Right lobe of liver (tissue), 6 donors: ENCODE results near the gene ENPP3. TPM values are rescaled to one million over a fixed set of nuclear protein-coding genes. Genes with fewer than 3 reads are reported as not detected.

Experiments used
- ATAC-seq, 4 donors: fragments of 200-7000 bp; cut with Tn5 transposase; one replicate each; pipeline ENCODE4 v1.9.1; 2020; ENCODE audit warnings: mild to moderate bottlenecking in 4 of 4, moderate library complexity in 4 of 4
- DNase-seq, 3 donors: peaks; one replicate each; pipeline ENCODE4 v3.0.0-alpha.2; 2020
- H3K27ac ChIP-seq, 3 donors: fragments of 200-600 bp; one replicate each; pipeline ENCODE4 v1.8.0; 2022
- H3K27me3 ChIP-seq, 2 donors: fragments of 200-600 bp; one replicate each; pipeline ENCODE4 v1.8.0; 2022
- H3K36me3 ChIP-seq, 4 donors: fragments of 200-600 bp; sonication (generic) in 1 of 4; one replicate each; pipeline versions ENCODE4 v1.5.1 to v1.8.0; 2017 to 2022; ENCODE audit warnings: control low read depth in 1 of 4
- H3K4me1 ChIP-seq, 4 donors: fragments of 200-600 bp; sonication (generic) in 1 of 4; one replicate each; pipeline versions ENCODE4 v1.5.1 to v1.8.0; 2017 to 2022; ENCODE audit warnings: control low read depth in 1 of 4
- H3K4me3 ChIP-seq, 3 donors: fragments of 200-600 bp; one replicate each; pipeline ENCODE4 v1.8.0; 2022
- H3K9me3 ChIP-seq, 4 donors: fragments of 200-600 bp; sonication (generic) in 1 of 4; one replicate each; pipeline versions ENCODE4 v1.5.1 to v1.8.0; 2017 to 2022; ENCODE audit warnings: control low read depth in 1 of 4
- CTCF ChIP-seq, 4 donors: fragments of 200-600 bp in 3 of 4; fragments of 450-650 bp in 1 of 4; IDR thresholded peaks; one replicate each; pipeline versions ENCODE4 v1.5.1 to v1.8.0; 2016 to 2022; ENCODE audit warnings: antibody characterized with exemption in 4 of 4, mild to moderate bottlenecking in 2 of 4
- POLR2A ChIP-seq: fragments of 450-650 bp; IDR thresholded peaks from one replicate; pipeline ENCODE4 v1.6.1; 2017; ENCODE audit warnings: antibody characterized with exemption, mild to moderate bottlenecking
- WGBS: methylation state at CpG from one replicate; pipeline ENCODE4 v1.1.6; 2018; ENCODE audit warnings: low coverage, low lambda C conversion rate; ENCODE audit not compliant: insufficient coverage; ENCODE audit errors: missing lambda C conversion rate; 5-methylcytosine and 5-hydroxymethylcytosine counted together
- intact Hi-C, 2 donors: fragments of 100-400 bp; cut with DNase I; formaldehyde crosslinking; loops; one replicate each; pipeline versions ENCODE4 v1.11.2 to v1.14.1; 2022
- total RNA-seq, 6 experiments: library from RNA; depleted of rRNA in 2 of 6; stranded (reverse); fragments of >200 nt in 2 of 6; fragmentation: NEBNext Ultra II Directional in 3 of 6; extraction: Animal tissue kit (Norgen Biotek cat#: 25700) in 3 of 6; gene quantifications; one replicate each; pipeline versions ENCODE4 v1.1.0 to v1.2.4, GENCODE V29; 2016 to 2023
- donor health status: DM: no; HTN: yes; CAD: no.
- donor health status: DM: no; HTN: no; CAD: no.
- donor health status: DM: no; HTN: no; CAD: no.
- donor health status: DM: no; HTN: yes; CAD: no.
- donor health status: DM: no; HTN: yes; CAD: no.

ENPP3 gene
- total RNA-seq, 6 experiments from 2014 or later, result 0.63 to 2.7 (median 1.5) TPM

- intact Hi-C loops, result no loop called here
- no peak overlapping the region for H3K27ac ChIP-seq
- no peaks in the 10 kb centered on the region for H3K27me3 ChIP-seq
- ATAC-seq (no peak), DNase-seq (no peak)
- no peaks in the 10 kb centered on the region for H3K36me3 ChIP-seq
- WGBS, result 74% methylated on average over 2 of the region's 2 CpGs
- TF ChIP-seq POLR2A, result no peak
- no peak for TF ChIP-seq CTCF (IDR thresholded peaks at IDR 0.05)
- H3K4me3 ChIP-seq, result no peak overlapping the region
- H3K4me1 ChIP-seq, result no peaks in the 10 kb centered on the region
- no peaks in the 10 kb centered on the region for H3K9me3 ChIP-seq
Observed at GRCh38 chr6:131643855-131644460, 6.9 kb downstream of the ENPP3 start.

GRCh38 chr6:131644921-131645320 lies 7.8 kb downstream of the ENPP3 start:
- TF ChIP-seq POLR2A (no peak), CTCF (IDR thresholded peaks at IDR 0.05) (no peak)
- intact Hi-C loops, result no loop called here
- ATAC-seq (peak in 3 of 4 donors; percentile 41 to 61 (median 51)), DNase-seq (no peak)
- 93% methylated on average over 1 of the region's 1 CpG for WGBS
- no peaks in the 10 kb centered on the region for H3K27me3 ChIP-seq
- no peaks in the 10 kb centered on the region for H3K36me3 ChIP-seq
- no peak overlapping the region for H3K4me3 ChIP-seq
- H3K4me1 ChIP-seq, result no peaks in the 10 kb centered on the region
- no peak overlapping the region for H3K27ac ChIP-seq
- no peaks in the 10 kb centered on the region for H3K9me3 ChIP-seq

- Histone ChIP-seq H3K4me1 (no peaks in the 10 kb centered on the region), H3K27me3 (no peaks in the 10 kb centered on the region), H3K4me3 (no peak overlapping the region), H3K9me3 (no peaks in the 10 kb centered on the region), H3K36me3 (no peaks in the 10 kb centered on the region), H3K27ac (no peak overlapping the region)
- ATAC-seq, result no peak
- TF ChIP-seq POLR2A, result no peak
- TF ChIP-seq CTCF (IDR thresholded peaks at IDR 0.05), result no peak
- no peak for DNase-seq
- 91% methylated on average over 1 of the region's 2 CpGs for WGBS
- intact Hi-C loops, result no loop called here
Observed at GRCh38 chr6:131645846-131646245, 8.7 kb downstream of the ENPP3 start.

GRCh38 chr6:131646249-131646670 lies 9.2 kb downstream of the ENPP3 start:
- Histone ChIP-seq H3K27ac (no peak overlapping the region), H3K36me3 (no peaks in the 10 kb centered on the region), H3K27me3 (no peaks in the 10 kb centered on the region), H3K4me1 (peaks cover 0 to 3% (median 0%) of the 10 kb centered on the region in 4 donors), H3K4me3 (no peak overlapping the region), H3K9me3 (no peaks in the 10 kb centered on the region)
- TF ChIP-seq POLR2A, result no peak
- no peak for TF ChIP-seq CTCF (IDR thresholded peaks at IDR 0.05)
- no peak for DNase-seq
- no peak for ATAC-seq
- intact Hi-C loops, result no loop called here

- no peaks in the 10 kb centered on the region for H3K36me3 ChIP-seq
- peaks cover 0 to 17% (median 3%) of the 10 kb centered on the region in 4 donors for H3K4me1 ChIP-seq
- intact Hi-C loops, result no loop called here
- ATAC-seq, result peak; percentile 88 to 96 (median 94)
- no peak overlapping the region for H3K4me3 ChIP-seq
- no peaks in the 10 kb centered on the region for H3K27me3 ChIP-seq
- no peaks in the 10 kb centered on the region for H3K9me3 ChIP-seq
- no peak for TF ChIP-seq CTCF (IDR thresholded peaks at IDR 0.05)
- TF ChIP-seq POLR2A, result no peak
- H3K27ac ChIP-seq, result no peak overlapping the region
- peak in 2 of 3 donors; percentile 31 to 49 for DNase-seq
Observed at GRCh38 chr6:131651782-131652181, 14.7 kb downstream of the ENPP3 start.
